DND-41 (cell line): ENCODE results near the gene NRG2.

Source experiments
- ATAC-seq: fragments of 200-7000 bp; cut with Tn5 transposase; 3 replicates; pipeline ENCODE4 v1.9.1; 2021; ENCODE audit warnings: low read depth; ENCODE audit not compliant: insufficient read depth
- DNase-seq: peaks from one replicate; pipeline ENCODE4 v3.0.0-alpha.2; 2020
- H2AFZ ChIP-seq: 2 replicates; pipeline ENCODE4 v1.6.0; 2012; ENCODE audit warnings: low read depth, low read length
- H3K27ac ChIP-seq: 2 replicates; pipeline ENCODE4 v1.5.1; 2012; ENCODE audit warnings: low read length, inconsistent platforms
- H3K27me3 ChIP-seq: fragments of 200-600 bp; sonication (generic); 2 replicates; pipeline ENCODE4 v1.6.0; 2012; ENCODE audit warnings: low read length, mild to moderate bottlenecking, inconsistent platforms; ENCODE audit not compliant: insufficient read depth, poor library complexity
- H3K36me3 ChIP-seq: 2 replicates; pipeline ENCODE4 v1.5.1; 2012; ENCODE audit warnings: low read length, inconsistent platforms; ENCODE audit not compliant: insufficient read depth
- H3K4me1 ChIP-seq: 2 replicates; pipeline ENCODE4 v1.5.1; 2012; ENCODE audit warnings: mild to moderate bottlenecking, low read length; ENCODE audit not compliant: insufficient read depth
- H3K4me2 ChIP-seq: 2 replicates; pipeline ENCODE4 v1.6.0; 2012; ENCODE audit warnings: mild to moderate bottlenecking, moderate library complexity, low read length, inconsistent platforms; ENCODE audit not compliant: insufficient read depth
- H3K4me3 ChIP-seq, 2 experiments: fragments of 200-600 bp in 1 of 2; shearing (Covaris generic) in 1 of 2; 2 replicates each; pipeline ENCODE4 v1.5.1; 2012 to 2016; ENCODE audit warnings: inconsistent platforms in 2 of 2, low read length in 2 of 2, mild to moderate bottlenecking in 2 of 2, low read depth in 1 of 2, moderate library complexity in 1 of 2
- H3K79me2 ChIP-seq: 2 replicates; pipeline ENCODE4 v1.6.0; 2012; ENCODE audit warnings: low read length, inconsistent platforms; ENCODE audit not compliant: insufficient read depth
- H3K9ac ChIP-seq: 2 replicates; pipeline ENCODE4 v1.6.0; 2012; ENCODE audit warnings: low read depth, mild to moderate bottlenecking, inconsistent platforms, low read length, moderate library complexity
- H3K9me3 ChIP-seq: 2 replicates; pipeline ENCODE4 v1.5.1; 2012; ENCODE audit warnings: low read length, moderate library complexity, mild to moderate bottlenecking, inconsistent platforms; ENCODE audit not compliant: insufficient read depth, severe bottlenecking
- H4K20me1 ChIP-seq: 2 replicates; pipeline ENCODE4 v1.6.0; 2012; ENCODE audit warnings: low read length; ENCODE audit not compliant: insufficient read depth
- EZH2 ChIP-seq: IDR thresholded peaks from 3 replicates; pipeline ENCODE4 v1.6.1; 2012; ENCODE audit warnings: borderline replicate concordance, low read depth, mild to moderate bottlenecking, moderate library complexity, low read length, inconsistent platforms; ENCODE audit not compliant: severe bottlenecking
- TF ChIP-seq, protein P1 (sequence below): IDR thresholded peaks from 2 replicates; pipeline ENCODE4 v1.5.1; 2012; ENCODE audit warnings: borderline replicate concordance, low read length, moderate library complexity, mild to moderate bottlenecking; ENCODE audit not compliant: poor library complexity, severe bottlenecking; ENCODE audit errors: extremely low read depth

Gene NRG2

DNA sequence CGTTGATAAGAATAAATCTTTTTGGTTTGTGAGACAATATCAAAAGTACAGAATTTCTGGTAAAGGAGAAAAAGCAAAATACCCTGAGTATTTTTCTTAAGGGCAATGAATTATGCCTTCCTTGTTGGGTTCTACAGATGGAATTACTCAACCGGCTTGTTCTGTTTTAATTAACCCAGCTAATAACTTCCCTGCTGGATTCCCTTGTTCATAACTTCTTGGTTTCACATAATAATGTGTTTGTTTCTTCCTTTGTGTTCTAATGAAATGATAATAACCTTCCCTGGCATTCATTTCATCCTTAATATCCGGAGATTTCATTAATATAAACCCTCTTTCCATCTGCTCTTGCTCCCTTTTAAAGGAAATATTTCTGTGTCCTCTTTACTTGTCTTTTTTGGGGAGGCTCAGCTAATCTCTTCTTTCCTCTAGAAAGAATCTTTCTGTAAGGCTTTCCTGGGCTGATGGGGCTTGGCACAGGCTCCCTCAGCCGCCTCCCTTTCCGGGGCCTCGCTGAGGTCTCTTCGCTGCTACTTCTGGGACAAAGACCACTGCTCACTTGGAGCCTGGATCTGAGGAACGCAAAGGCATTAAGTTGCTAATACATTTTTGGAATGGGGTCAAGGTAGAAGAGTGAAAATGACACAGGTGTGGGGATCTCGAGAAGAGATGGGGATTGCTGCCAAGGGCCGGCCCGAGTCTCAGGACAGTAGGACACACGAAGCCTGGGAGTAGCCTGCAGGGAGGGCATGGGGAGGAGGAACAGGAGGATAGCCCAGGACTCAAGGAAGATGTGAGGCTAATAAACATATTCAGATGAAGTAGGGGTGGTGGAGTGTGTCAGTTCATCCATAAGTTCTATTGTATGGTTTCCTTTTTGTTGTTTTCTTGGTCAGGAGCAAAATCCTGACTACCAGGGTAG is 118.5 kb downstream of the NRG2 start:
- Histone ChIP-seq H3K27me3 (peaks cover 4% of the 10 kb centered on the region), H4K20me1 (no peaks in the 10 kb centered on the region), H3K4me2 (no peak overlapping the region), H3K9me3 (no peaks in the 10 kb centered on the region), H3K9ac (no peak overlapping the region), H3K79me2 (no peaks in the 10 kb centered on the region), H3K4me3 (no peak overlapping the region), H3K27ac (no peak overlapping the region), H3K4me1 (no peaks in the 10 kb centered on the region), H3K36me3 (no peaks in the 10 kb centered on the region), H2AFZ (no peak overlapping the region)
- ATAC-seq (no peak), DNase-seq (no peak)
- TF ChIP-seq, protein P1, sequence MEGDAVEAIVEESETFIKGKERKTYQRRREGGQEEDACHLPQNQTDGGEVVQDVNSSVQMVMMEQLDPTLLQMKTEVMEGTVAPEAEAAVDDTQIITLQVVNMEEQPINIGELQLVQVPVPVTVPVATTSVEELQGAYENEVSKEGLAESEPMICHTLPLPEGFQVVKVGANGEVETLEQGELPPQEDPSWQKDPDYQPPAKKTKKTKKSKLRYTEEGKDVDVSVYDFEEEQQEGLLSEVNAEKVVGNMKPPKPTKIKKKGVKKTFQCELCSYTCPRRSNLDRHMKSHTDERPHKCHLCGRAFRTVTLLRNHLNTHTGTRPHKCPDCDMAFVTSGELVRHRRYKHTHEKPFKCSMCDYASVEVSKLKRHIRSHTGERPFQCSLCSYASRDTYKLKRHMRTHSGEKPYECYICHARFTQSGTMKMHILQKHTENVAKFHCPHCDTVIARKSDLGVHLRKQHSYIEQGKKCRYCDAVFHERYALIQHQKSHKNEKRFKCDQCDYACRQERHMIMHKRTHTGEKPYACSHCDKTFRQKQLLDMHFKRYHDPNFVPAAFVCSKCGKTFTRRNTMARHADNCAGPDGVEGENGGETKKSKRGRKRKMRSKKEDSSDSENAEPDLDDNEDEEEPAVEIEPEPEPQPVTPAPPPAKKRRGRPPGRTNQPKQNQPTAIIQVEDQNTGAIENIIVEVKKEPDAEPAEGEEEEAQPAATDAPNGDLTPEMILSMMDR: no peak

DNA sequence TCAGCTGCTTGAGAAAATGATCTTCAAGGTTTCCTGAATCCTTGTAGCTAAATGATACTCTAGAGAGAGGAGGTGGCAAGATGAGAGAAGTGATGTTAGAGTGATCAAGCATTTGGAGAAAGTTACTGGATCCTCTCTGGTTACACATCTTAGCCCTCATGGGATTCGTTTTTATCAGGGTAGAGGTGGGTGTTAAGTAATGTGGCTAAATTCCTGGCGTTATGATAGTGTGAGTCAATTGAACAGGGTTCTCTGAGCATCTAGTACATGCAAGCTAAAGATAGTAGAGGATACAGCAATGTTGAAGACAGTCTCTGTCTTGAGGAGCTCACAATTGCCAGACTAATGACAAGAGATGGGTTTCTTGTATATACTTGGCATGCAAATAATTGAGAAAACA is 123.8 kb downstream of the NRG2 start:
- TF ChIP-seq, protein P1: no peak
- no peak for TF ChIP-seq EZH2
- Histone ChIP-seq H3K9me3 (no peaks in the 10 kb centered on the region), H3K4me1 (no peaks in the 10 kb centered on the region), H3K4me2 (no peak overlapping the region), H3K27me3 (peaks cover 6% of the 10 kb centered on the region), H3K79me2 (no peaks in the 10 kb centered on the region), H3K4me3 (no peak overlapping the region), H2AFZ (no peak overlapping the region), H3K36me3 (no peaks in the 10 kb centered on the region), H4K20me1 (no peaks in the 10 kb centered on the region), H3K27ac (no peak overlapping the region), H3K9ac (no peak overlapping the region)
- no peak for ATAC-seq
- DNase-seq: no peak

DNA sequence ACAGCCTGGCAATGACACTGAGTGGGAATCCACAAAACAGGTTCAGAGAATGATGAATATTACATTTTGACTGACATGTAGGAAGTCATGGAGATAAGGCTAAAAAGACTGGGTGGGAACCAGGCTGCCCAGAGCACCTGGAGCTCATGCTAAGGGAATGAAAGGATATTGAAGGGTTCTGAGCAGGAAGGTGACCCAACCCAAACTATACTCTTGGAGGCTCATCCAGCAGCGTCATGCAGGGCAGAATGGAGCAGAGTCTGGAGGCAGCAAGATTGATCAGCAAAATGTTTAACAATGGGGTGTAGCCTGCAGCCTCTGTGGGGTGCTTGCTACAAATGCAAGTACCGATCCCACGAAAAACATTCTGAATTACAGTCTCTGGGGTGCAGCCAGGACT is 127.3 kb downstream of the NRG2 start:
- no peaks in the 10 kb centered on the region for H3K4me1 ChIP-seq
- H3K9me3 ChIP-seq: no peaks in the 10 kb centered on the region
- DNase-seq (no peak), ATAC-seq (no peak)
- no peaks in the 10 kb centered on the region for H3K79me2 ChIP-seq
- H2AFZ ChIP-seq: no peak overlapping the region
- H3K36me3 ChIP-seq: no peaks in the 10 kb centered on the region
- no peak overlapping the region for H3K4me2 ChIP-seq
- H3K9ac ChIP-seq: no peak overlapping the region
- H3K27ac ChIP-seq: no peak overlapping the region
- peaks cover 14% of the 10 kb centered on the region for H3K27me3 ChIP-seq
- H4K20me1 ChIP-seq: no peaks in the 10 kb centered on the region
- TF ChIP-seq, protein P1: no peak
- H3K4me3 ChIP-seq: no peak overlapping the region

DNA sequence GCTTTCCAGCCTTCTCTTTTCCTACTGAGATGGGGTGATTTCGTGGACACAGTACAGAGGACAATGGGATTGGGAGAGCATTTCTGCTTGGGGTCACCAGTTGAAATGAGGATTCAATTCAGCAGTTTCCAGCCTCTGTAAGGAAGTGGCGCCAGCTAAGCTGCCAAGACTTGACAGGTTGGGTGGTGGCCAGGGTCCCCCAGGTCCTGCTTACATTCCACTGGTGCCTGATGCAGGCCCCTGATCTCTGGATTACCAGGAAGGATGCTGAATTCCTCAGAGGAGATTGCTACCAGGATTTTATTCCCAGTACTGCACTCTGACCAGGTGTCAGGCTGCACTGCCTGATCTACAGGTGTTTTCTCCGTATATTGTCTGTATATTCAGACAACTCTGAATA is 127.8 kb downstream of the NRG2 start:
- Histone ChIP-seq H3K4me1 (no peaks in the 10 kb centered on the region), H4K20me1 (no peaks in the 10 kb centered on the region), H3K4me2 (no peak overlapping the region), H3K9ac (no peak overlapping the region), H3K27me3 (peaks cover 19% of the 10 kb centered on the region), H3K27ac (no peak overlapping the region), H3K9me3 (no peaks in the 10 kb centered on the region), H2AFZ (no peak overlapping the region), H3K4me3 (no peak overlapping the region), H3K36me3 (no peaks in the 10 kb centered on the region), H3K79me2 (no peaks in the 10 kb centered on the region)
- DNase-seq: no peak
- TF ChIP-seq, protein P1: no peak
- no peak for TF ChIP-seq EZH2
- no peak for ATAC-seq
